Keratinocyte (primary cell): ENCODE results near the gene TMC8.

Source experiments
- CTCF ChIP-seq, 3 experiments: IDR thresholded peaks in 1 of 3; conservative IDR thresholded peaks in 1 of 3; optimal IDR thresholded peaks in 1 of 3; 2 replicates in 2 of 3; 3 replicates in 1 of 3; pipeline versions ENCODE3 to v1.5.1; 2011; ENCODE audit warnings: low read length in 3 of 3, mild to moderate bottlenecking in 3 of 3, moderate library complexity in 2 of 3, control low read depth in 1 of 3, inconsistent platforms in 1 of 3; ENCODE audit not compliant: insufficient read depth in 2 of 3; ENCODE audit errors: extremely low read depth in 1 of 3
- EZH2 ChIP-seq: IDR thresholded peaks from one replicate; pipeline ENCODE4 v1.6.1; 2012; ENCODE audit warnings: inconsistent platforms, mild to moderate bottlenecking, low read length, moderate library complexity

- no peak for TF ChIP-seq CTCF (optimal IDR thresholded peaks at IDR 0.05 in 1 of 3, IDR thresholded peaks at IDR 0.05 in 1 of 3, conservative IDR thresholded peaks at IDR 0.05 in 1 of 3; ENCODE audit: extremely low read depth in 1 of 3, insufficient read depth in 2 of 3, low read length in 3 of 3)
- no peak for TF ChIP-seq EZH2
These were observed 13.7 kb downstream of the TMC8 start for GRCh38 chr17:78144147-78144719.
